IMR-90 (cell line): Measurements from ENCODE around the gene GNA14. TPM values are rescaled to one million over a fixed set of nuclear protein-coding genes. Genes with fewer than 3 reads are reported as not detected.
A peak's percentile ranks its signal among the peaks of the same experiment; 100 is the strongest.

ENCODE experiments used
- ATAC-seq: fragments of 200-7000 bp; cut with Tn5 transposase; 2 replicates; pipeline ENCODE4 v1.9.1; 2020; ENCODE audit warnings: low read depth, mild to moderate bottlenecking, moderate library complexity
- BruUV-seq: library from RNA; stranded (reverse); fragments of 400-500 nt; replicated peaks from 2 replicates; lab custom pipeline; 2021; lab: Mats Ljungman, UMichigan
- CTCF ChIA-PET: fragments of 300-600 bp; formaldehyde crosslinking; extraction: SDS; loops from one replicate; lab custom pipeline; 2021; ENCODE audit warnings: antibody characterized with exemption; lab: Yijun Ruan, JAX
- POLR2A ChIA-PET: fragments of 300-600 bp; sonication (Branson Sonifier 250); formaldehyde crosslinking; loops from one replicate; lab custom pipeline; 2022; ENCODE audit warnings: antibody characterized with exemption; ENCODE audit not compliant: unreplicated experiment; lab: Charles Lee
- DNase-seq: peaks from one replicate; pipeline ENCODE4 v3.0.0; 2013
- H2AFZ ChIP-seq: replicated peaks from 2 replicates; pipeline ENCODE3; 2013; ENCODE audit warnings: low read length, mild to moderate bottlenecking; ENCODE audit not compliant: poor library complexity
- H2AK5ac ChIP-seq: 2 replicates; pipeline ENCODE4 v1.6.1; 2013; ENCODE audit warnings: low read depth, low read length, inconsistent platforms
- H2AK9ac ChIP-seq: replicated peaks from 2 replicates; pipeline ENCODE3; 2013; ENCODE audit warnings: mild to moderate bottlenecking, low read depth, low read length, moderate library complexity; ENCODE audit not compliant: poor library complexity
- H2BK120ac ChIP-seq: 2 replicates; pipeline ENCODE4 v1.6.1; 2013; ENCODE audit warnings: low read depth, low read length, inconsistent platforms
- H2BK15ac ChIP-seq: 3 replicates; pipeline ENCODE4 v1.6.1; 2013; ENCODE audit warnings: low read depth, low read length, inconsistent platforms
- H2BK20ac ChIP-seq: 2 replicates; pipeline ENCODE4 v1.6.1; 2013; ENCODE audit warnings: low read depth, mild to moderate bottlenecking, inconsistent platforms, low read length, moderate library complexity
- H2BK5ac ChIP-seq: 2 replicates; pipeline ENCODE4 v1.6.1; 2013; ENCODE audit warnings: mild to moderate bottlenecking, low read depth, low read length, inconsistent platforms; ENCODE audit not compliant: poor library complexity, severe bottlenecking
- H3K14ac ChIP-seq: replicated peaks from 2 replicates; pipeline ENCODE4 v1.6.1; 2013; ENCODE audit warnings: low read depth, low read length, inconsistent platforms
- H3K18ac ChIP-seq: 2 replicates; pipeline ENCODE4 v1.6.1; 2013; ENCODE audit warnings: low read depth, low read length, control low read depth
- H3K23ac ChIP-seq: 2 replicates; pipeline ENCODE4 v1.6.1; 2013; ENCODE audit warnings: low read depth, low read length, inconsistent platforms
- H3K27ac ChIP-seq: 2 replicates; pipeline ENCODE4 v1.5.1; 2013; ENCODE audit warnings: mild to moderate bottlenecking, control low read depth, low read length; ENCODE audit not compliant: insufficient read depth
- H3K27me3 ChIP-seq: 2 replicates; pipeline ENCODE4 v1.6.1; 2013; ENCODE audit warnings: low read length; ENCODE audit not compliant: control insufficient read depth, insufficient read depth
- H3K36me3 ChIP-seq: 2 replicates; pipeline ENCODE4 v1.6.1; 2013; ENCODE audit warnings: low read length, mixed read lengths; ENCODE audit not compliant: control insufficient read depth, insufficient read depth
- H3K4ac ChIP-seq: 2 replicates; pipeline ENCODE4 v1.6.1; 2013; ENCODE audit warnings: low read depth, low read length, inconsistent platforms
- H3K4me1 ChIP-seq: 2 replicates; pipeline ENCODE4 v1.6.1; 2013; ENCODE audit warnings: low read length, mixed read lengths; ENCODE audit not compliant: control insufficient read depth, insufficient read depth
- H3K4me2 ChIP-seq: 2 replicates; pipeline ENCODE4 v1.6.1; 2013; ENCODE audit warnings: low read depth, mild to moderate bottlenecking, control low read depth, low read length, moderate library complexity
- H3K4me3 ChIP-seq: 2 replicates; pipeline ENCODE4 v1.5.1; 2013; ENCODE audit warnings: low read depth, mild to moderate bottlenecking, control low read depth, low read length, moderate library complexity; ENCODE audit not compliant: insufficient read depth
- H3K56ac ChIP-seq: 2 replicates; pipeline ENCODE4 v1.6.1; 2013; ENCODE audit warnings: low read length, inconsistent platforms; ENCODE audit not compliant: insufficient read depth; ENCODE audit errors: extremely low read depth
- H3K79me1 ChIP-seq, 2 experiments: 2 replicates each; pipeline ENCODE4 v1.6.1; 2013; ENCODE audit warnings: low read length in 2 of 2, inconsistent platforms in 1 of 2, low read depth in 1 of 2
- H3K9ac ChIP-seq: 2 replicates; pipeline ENCODE4 v1.6.1; 2013; ENCODE audit warnings: low read depth, low read length, control low read depth
- H3K9me1 ChIP-seq: 2 replicates; pipeline ENCODE4 v1.6.1; 2013; ENCODE audit warnings: low read length, inconsistent platforms; ENCODE audit not compliant: insufficient read depth
- H3K9me3 ChIP-seq: 2 replicates; pipeline ENCODE4 v1.6.1; 2013; ENCODE audit warnings: low read length; ENCODE audit not compliant: control insufficient read depth, insufficient read depth
- H4K20me1 ChIP-seq: 2 replicates; pipeline ENCODE4 v1.6.1; 2013; ENCODE audit warnings: low read length, inconsistent platforms; ENCODE audit not compliant: insufficient read depth
- H4K5ac ChIP-seq: 2 replicates; pipeline ENCODE4 v1.6.1; 2013; ENCODE audit warnings: mild to moderate bottlenecking, low read depth, low read length, control low read depth
- H4K8ac ChIP-seq, 2 experiments: 2 replicates each; pipeline ENCODE4 v1.6.1; 2013; ENCODE audit warnings: low read depth in 2 of 2, low read length in 2 of 2, control low read depth in 1 of 2, inconsistent platforms in 1 of 2
- H4K91ac ChIP-seq: 2 replicates; pipeline ENCODE4 v1.6.1; 2013; ENCODE audit warnings: low read depth, low read length, inconsistent platforms; ENCODE audit not compliant: insufficient read depth
- BHLHE40 ChIP-seq: fragments of 150-350 bp; IDR thresholded peaks from 2 replicates; pipeline ENCODE4 v1.6.1; 2016; ENCODE audit warnings: mild to moderate bottlenecking, low read depth, low read length
- CEBPB ChIP-seq: IDR thresholded peaks from 2 replicates; pipeline ENCODE4 v1.6.1; 2012; ENCODE audit warnings: low read depth, low read length, improper control_type of control experiment
- CHD1 ChIP-seq: IDR thresholded peaks from 2 replicates; pipeline ENCODE4 v1.6.1; 2012; ENCODE audit warnings: low read depth, low read length, improper control_type of control experiment
- FOS ChIP-seq: fragments of 150-350 bp; IDR thresholded peaks from 2 replicates; pipeline ENCODE4 v1.6.1; 2016; ENCODE audit warnings: low read depth, low read length
- MAFK ChIP-seq: IDR thresholded peaks from 2 replicates; pipeline ENCODE4 v1.6.1; 2012; ENCODE audit warnings: low read depth, low read length, improper control_type of control experiment
- MAZ ChIP-seq: IDR thresholded peaks from 2 replicates; pipeline ENCODE4 v1.6.1; 2012; ENCODE audit warnings: low read depth, mild to moderate bottlenecking, low read length, improper control_type of control experiment, moderate library complexity, borderline replicate concordance
- MXI1 ChIP-seq: IDR thresholded peaks from 2 replicates; pipeline ENCODE4 v1.6.1; 2012; ENCODE audit warnings: low read depth, mild to moderate bottlenecking, low read length, moderate library complexity, borderline replicate concordance
- NFE2L2 ChIP-seq: fragments of 150-350 bp; IDR thresholded peaks from 2 replicates; pipeline ENCODE4 v1.6.1; 2016; ENCODE audit warnings: low read depth, mild to moderate bottlenecking, low read length
- POLR2A ChIP-seq: IDR thresholded peaks from 2 replicates; pipeline ENCODE4 v1.6.1; 2012; ENCODE audit warnings: mild to moderate bottlenecking, low read depth, low read length
- RAD21 ChIP-seq: IDR thresholded peaks from 2 replicates; pipeline ENCODE4 v1.6.1; 2012; ENCODE audit warnings: low read length, improper control_type of control experiment
- RCOR1 ChIP-seq: IDR thresholded peaks from 2 replicates; pipeline ENCODE4 v1.6.1; 2012; ENCODE audit warnings: mild to moderate bottlenecking, low read length, improper control_type of control experiment; ENCODE audit not compliant: insufficient replicate concordance
- RFX5 ChIP-seq: IDR thresholded peaks from 2 replicates; pipeline ENCODE4 v1.8.0; 2012; ENCODE audit warnings: low read depth, mild to moderate bottlenecking, low read length, moderate library complexity
- SMC3 ChIP-seq: fragments of 150-350 bp; IDR thresholded peaks from 2 replicates; pipeline ENCODE4 v1.6.1; 2016; ENCODE audit warnings: low read depth, mild to moderate bottlenecking, antibody characterized with exemption, low read length, moderate library complexity
- WGBS, 2 experiments: methylation state at CpG; one replicate each; pipeline versions ENCODE4 v1.1.5 to v1.1.7; 2013; ENCODE audit warnings: missing lambda C conversion rate in 2 of 2; ENCODE audit not compliant: insufficient read length in 1 of 2; ENCODE audit errors: extremely low coverage in 2 of 2; 5-methylcytosine and 5-hydroxymethylcytosine counted together
- dilution Hi-C: fragments of 300-500 bp; cut with HindIII; formaldehyde crosslinking; loops from one replicate; pipeline ENCODE4 v1.14.3; 2018; ENCODE audit warnings: low sequenced_read_pairs; ENCODE audit not compliant: unreplicated experiment
- in situ Hi-C: fragments of 300-500 bp; cut with MboI; formaldehyde crosslinking; loops from 3 replicates; pipeline ENCODE4 v1.14.3; 2019; ENCODE audit warnings: low sequenced_read_pairs, inconsistent platforms, mixed read lengths
- intact Hi-C: fragments of 100-400 bp; cut with micrococcal nuclease; formaldehyde crosslinking; loops from 2 replicates; pipeline ENCODE4 v1.10.0; 2022
- polyA plus RNA-seq, 3 experiments: library from polyadenylated mRNA; depleted of rRNA; stranded (reverse); fragments of >200 nt; gene quantifications; 2 replicates each; pipeline ENCODE4 v1.2.3, GENCODE V29; 2012; ENCODE audit warnings: low replicate concordance in 1 of 3
- total RNA-seq: library from RNA; depleted of rRNA; stranded (reverse); fragments of >200 nt; gene quantifications from 2 replicates; pipeline ENCODE4 v1.2.3, GENCODE V29; 2012
- TF ChIP-seq, protein P1 (sequence below): fragments of 150-350 bp; IDR thresholded peaks from 2 replicates; pipeline ENCODE4 v1.6.1; 2016; ENCODE audit warnings: low read depth, mild to moderate bottlenecking, low read length, moderate library complexity, borderline replicate concordance
- TF ChIP-seq, protein P2 (sequence below): conservative IDR thresholded peaks from 2 replicates; pipeline ENCODE4 v1.5.1; 2012; ENCODE audit warnings: mild to moderate bottlenecking, low read depth, low read length, improper control_type of control experiment
- TF ChIP-seq, protein P3 (sequence below): fragments of 150-350 bp; IDR thresholded peaks from 2 replicates; pipeline ENCODE4 v1.6.1; 2017; ENCODE audit warnings: mild to moderate bottlenecking, antibody characterized with exemption, low read length, low read depth

GNA14 gene
- total and polyA plus RNA-seq, 2 of the 4 experiments (the other 2 are of a cell fraction): under 0.01 to 0.03 TPM

DNA sequence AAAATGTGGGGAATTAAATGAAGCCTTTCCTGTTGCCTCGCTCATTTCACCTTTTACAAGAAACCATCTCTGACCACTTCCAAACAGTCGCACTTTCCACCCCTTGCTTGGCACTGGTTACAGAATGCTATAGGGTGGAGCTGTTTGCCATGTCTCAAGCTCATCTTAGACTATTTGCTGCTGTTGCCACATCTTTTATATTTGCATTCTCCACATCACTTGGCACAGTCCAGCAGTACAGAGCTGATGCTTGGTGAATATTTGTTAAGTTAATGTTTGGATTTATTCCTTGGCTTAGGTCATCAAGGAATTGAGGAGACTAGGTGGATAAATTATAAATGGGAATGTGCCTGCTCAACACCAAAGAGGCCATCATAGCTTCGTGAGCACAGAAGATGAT, 53.2 kb downstream of the GNA14 start:
- Histone ChIP-seq H3K14ac (no peak overlapping the region), H3K9me1 (no peaks in the 10 kb centered on the region), H3K9me3 (no peaks in the 10 kb centered on the region), H4K20me1 (no peaks in the 10 kb centered on the region), H3K4me3 (no peak overlapping the region), H3K56ac (no peak overlapping the region), H3K27me3 (peaks cover 2% of the 10 kb centered on the region; the same call in 1 of the 2 replicates), H2BK15ac (no peak overlapping the region), H2BK5ac (no peak overlapping the region), H2AK9ac (no peak overlapping the region), H4K8ac (no peak overlapping the region), H3K4ac (no peak overlapping the region), H3K4me2 (no peak overlapping the region), H3K23ac (no peak overlapping the region), H3K79me1 (no peaks in the 10 kb centered on the region), H3K36me3 (no peaks in the 10 kb centered on the region), H2BK20ac (no peak overlapping the region), H3K4me1 (no peaks in the 10 kb centered on the region), H4K5ac (no peak overlapping the region), H3K18ac (no peak overlapping the region), H3K9ac (no peak overlapping the region), H4K91ac (no peak overlapping the region), H3K27ac (no peak overlapping the region), H2AK5ac (no peak overlapping the region), H2AFZ (no peak overlapping the region), H2BK120ac (no peak overlapping the region)
- dilution Hi-C loops: no loop called here
- ATAC-seq: peak; percentile 27; the same call in 1 of the 2 replicates
- no CpG with 5 or more reads among the region's 3 CpGs for WGBS, 2 experiments
- CTCF ChIA-PET: no interaction called here
- intact Hi-C loops: no loop called here
- no peak for DNase-seq
- in situ Hi-C loops: no loop called here
- TF ChIP-seq CEBPB (no peak), NFE2L2 (no peak), MAZ (no peak), SMC3 (no peak), RFX5 (no peak), RCOR1 (no peak), FOS (no peak), CHD1 (no peak), RAD21 (no peak), MXI1 (no peak), POLR2A (no peak), BHLHE40 (no peak), MAFK (no peak)
- TF ChIP-seq, protein P1, sequence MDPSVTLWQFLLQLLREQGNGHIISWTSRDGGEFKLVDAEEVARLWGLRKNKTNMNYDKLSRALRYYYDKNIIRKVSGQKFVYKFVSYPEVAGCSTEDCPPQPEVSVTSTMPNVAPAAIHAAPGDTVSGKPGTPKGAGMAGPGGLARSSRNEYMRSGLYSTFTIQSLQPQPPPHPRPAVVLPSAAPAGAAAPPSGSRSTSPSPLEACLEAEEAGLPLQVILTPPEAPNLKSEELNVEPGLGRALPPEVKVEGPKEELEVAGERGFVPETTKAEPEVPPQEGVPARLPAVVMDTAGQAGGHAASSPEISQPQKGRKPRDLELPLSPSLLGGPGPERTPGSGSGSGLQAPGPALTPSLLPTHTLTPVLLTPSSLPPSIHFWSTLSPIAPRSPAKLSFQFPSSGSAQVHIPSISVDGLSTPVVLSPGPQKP: no peak
- TF ChIP-seq, protein P2, sequence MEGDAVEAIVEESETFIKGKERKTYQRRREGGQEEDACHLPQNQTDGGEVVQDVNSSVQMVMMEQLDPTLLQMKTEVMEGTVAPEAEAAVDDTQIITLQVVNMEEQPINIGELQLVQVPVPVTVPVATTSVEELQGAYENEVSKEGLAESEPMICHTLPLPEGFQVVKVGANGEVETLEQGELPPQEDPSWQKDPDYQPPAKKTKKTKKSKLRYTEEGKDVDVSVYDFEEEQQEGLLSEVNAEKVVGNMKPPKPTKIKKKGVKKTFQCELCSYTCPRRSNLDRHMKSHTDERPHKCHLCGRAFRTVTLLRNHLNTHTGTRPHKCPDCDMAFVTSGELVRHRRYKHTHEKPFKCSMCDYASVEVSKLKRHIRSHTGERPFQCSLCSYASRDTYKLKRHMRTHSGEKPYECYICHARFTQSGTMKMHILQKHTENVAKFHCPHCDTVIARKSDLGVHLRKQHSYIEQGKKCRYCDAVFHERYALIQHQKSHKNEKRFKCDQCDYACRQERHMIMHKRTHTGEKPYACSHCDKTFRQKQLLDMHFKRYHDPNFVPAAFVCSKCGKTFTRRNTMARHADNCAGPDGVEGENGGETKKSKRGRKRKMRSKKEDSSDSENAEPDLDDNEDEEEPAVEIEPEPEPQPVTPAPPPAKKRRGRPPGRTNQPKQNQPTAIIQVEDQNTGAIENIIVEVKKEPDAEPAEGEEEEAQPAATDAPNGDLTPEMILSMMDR: no peak
- TF ChIP-seq, protein P3, sequence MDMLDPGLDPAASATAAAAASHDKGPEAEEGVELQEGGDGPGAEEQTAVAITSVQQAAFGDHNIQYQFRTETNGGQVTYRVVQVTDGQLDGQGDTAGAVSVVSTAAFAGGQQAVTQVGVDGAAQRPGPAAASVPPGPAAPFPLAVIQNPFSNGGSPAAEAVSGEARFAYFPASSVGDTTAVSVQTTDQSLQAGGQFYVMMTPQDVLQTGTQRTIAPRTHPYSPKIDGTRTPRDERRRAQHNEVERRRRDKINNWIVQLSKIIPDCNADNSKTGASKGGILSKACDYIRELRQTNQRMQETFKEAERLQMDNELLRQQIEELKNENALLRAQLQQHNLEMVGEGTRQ: no peak
- POLR2A ChIA-PET: no interaction called here
- no TSS peak for BruUV-seq
